ENCODE data around the gene TRPM2. TPM values are rescaled to one million over a fixed set of nuclear protein-coding genes. Genes with fewer than 3 reads are reported as not detected.
A peak's percentile ranks its signal among the peaks of the same experiment; 100 is the strongest.

TRPM2 gene
- total RNA-seq, 2 experiments from 2014 or later = 2.6 to 3.7 TPM

- peak overlapping the region; percentile 55 for H3K27ac Mint-ChIP-seq
These were observed 21.3 kb downstream of the TRPM2 start for GRCh38 chr21:44374601-44375280.

GRCh38 chr21:44375281-44375651, 21.8 kb downstream of the TRPM2 start:
- intact Hi-C loops (cut with micrococcal nuclease) = no loop called here
- Mint-ChIP-seq H3K27ac (peak overlapping the region; percentile 55), H3K36me3 (ENCODE audit: low read depth) (peaks cover 2% of the 10 kb centered on the region), H3K4me3 (no peak overlapping the region), H3K27me3 (no peaks in the 10 kb centered on the region), H3K4me1 (ENCODE audit: low read depth) (peaks cover 14% of the 10 kb centered on the region), H3K9me3 (no peaks in the 10 kb centered on the region)
- peak; percentile 74 for ATAC-seq
- CTCF ChIA-PET = no interaction called here
- POLR2A ChIA-PET = no interaction called here
- no peak for TF ChIP-seq CTCF (IDR thresholded peaks at IDR 0.05)
- DNase-seq = peak; percentile 76

More at GRCh38 chr21:44374601-44375280, 21.3 kb downstream of the TRPM2 start:
- H3K4me1 Mint-ChIP-seq (ENCODE audit: low read depth) = peaks cover 14% of the 10 kb centered on the region
- ChIA-PET POLR2A (no interaction called here), CTCF (no interaction called here)
- DNase-seq (no peak), ATAC-seq (no peak)
- H3K9me3 Mint-ChIP-seq = no peaks in the 10 kb centered on the region
- TF ChIP-seq CTCF (IDR thresholded peaks at IDR 0.05) = no peak
- H3K4me3 Mint-ChIP-seq = no peak overlapping the region
- intact Hi-C loops (cut with micrococcal nuclease) = no loop called here
- peaks cover 2% of the 10 kb centered on the region for H3K36me3 Mint-ChIP-seq (ENCODE audit: low read depth)
- no peaks in the 10 kb centered on the region for H3K27me3 Mint-ChIP-seq

GRCh38 chr21:44375761-44376241, 22.4 kb downstream of the TRPM2 start:
- intact Hi-C loops (cut with micrococcal nuclease) = no loop called here
- no peak for DNase-seq
- Mint-ChIP-seq H3K4me1 (ENCODE audit: low read depth) (peaks cover 14% of the 10 kb centered on the region), H3K27me3 (no peaks in the 10 kb centered on the region), H3K36me3 (ENCODE audit: low read depth) (peaks cover 2% of the 10 kb centered on the region), H3K9me3 (no peaks in the 10 kb centered on the region), H3K4me3 (no peak overlapping the region), H3K27ac (no peak overlapping the region)
- POLR2A ChIA-PET = no interaction called here
- ATAC-seq = no peak
- CTCF ChIA-PET = no interaction called here
- no peak for TF ChIP-seq CTCF (IDR thresholded peaks at IDR 0.05)

GRCh38 chr21:44376606-44377005, 23.2 kb downstream of the TRPM2 start:
- POLR2A ChIA-PET = no interaction called here
- Mint-ChIP-seq H3K4me3 (no peak overlapping the region), H3K36me3 (ENCODE audit: low read depth) (peaks cover 2% of the 10 kb centered on the region), H3K27me3 (no peaks in the 10 kb centered on the region), H3K9me3 (no peaks in the 10 kb centered on the region), H3K27ac (no peak overlapping the region), H3K4me1 (ENCODE audit: low read depth) (peaks cover 14% of the 10 kb centered on the region)
- no peak for TF ChIP-seq CTCF (IDR thresholded peaks at IDR 0.05)
- ATAC-seq (no peak), DNase-seq (no peak)
- CTCF ChIA-PET = no interaction called here
- intact Hi-C loops (cut with micrococcal nuclease) = no loop called here

GRCh38 chr21:44377201-44377921, 23.9 kb downstream of the TRPM2 start:
- POLR2A ChIA-PET = no interaction called here
- H3K27me3 Mint-ChIP-seq = no peaks in the 10 kb centered on the region
- DNase-seq = no peak
- no peaks in the 10 kb centered on the region for H3K9me3 Mint-ChIP-seq
- peaks cover 6% of the 10 kb centered on the region for H3K36me3 Mint-ChIP-seq (ENCODE audit: low read depth)
- H3K27ac Mint-ChIP-seq = no peak overlapping the region
- H3K4me3 Mint-ChIP-seq = no peak overlapping the region
- ATAC-seq = no peak
- peaks cover 14% of the 10 kb centered on the region for H3K4me1 Mint-ChIP-seq (ENCODE audit: low read depth)
- TF ChIP-seq CTCF (IDR thresholded peaks at IDR 0.05) = no peak
- intact Hi-C loops (cut with micrococcal nuclease) = no loop called here
- CTCF ChIA-PET = no interaction called here
